ENCODE data around the gene MIEF1. TPM values are rescaled to one million over a fixed set of nuclear protein-coding genes. Genes with fewer than 3 reads are reported as not detected.

Gene MIEF1
- total RNA-seq, 2 donors from 2014 or later: 33.1 to 36.3 TPM

- intact Hi-C loops (cut with DNase I, micrococcal nuclease): loop anchor here (5.0 to 10.0 kb wide), 2 partner anchors 489 to 491 kb away; no protein-coding TSS in a partner anchor
- DNase-seq (no peak), ATAC-seq (no peak)
These were observed 33.9 kb downstream of the MIEF1 start for GRCh38 chr22:39535831-39536449.

GRCh38 chr22:39536711-39537110 lies 34.6 kb downstream of the MIEF1 start:
- DNase-seq (no peak), ATAC-seq (no peak)
- intact Hi-C loops (cut with DNase I, micrococcal nuclease): loop anchor here (5.0 to 10.0 kb wide), 2 partner anchors 488 to 491 kb away; no protein-coding TSS in a partner anchor

DNA sequence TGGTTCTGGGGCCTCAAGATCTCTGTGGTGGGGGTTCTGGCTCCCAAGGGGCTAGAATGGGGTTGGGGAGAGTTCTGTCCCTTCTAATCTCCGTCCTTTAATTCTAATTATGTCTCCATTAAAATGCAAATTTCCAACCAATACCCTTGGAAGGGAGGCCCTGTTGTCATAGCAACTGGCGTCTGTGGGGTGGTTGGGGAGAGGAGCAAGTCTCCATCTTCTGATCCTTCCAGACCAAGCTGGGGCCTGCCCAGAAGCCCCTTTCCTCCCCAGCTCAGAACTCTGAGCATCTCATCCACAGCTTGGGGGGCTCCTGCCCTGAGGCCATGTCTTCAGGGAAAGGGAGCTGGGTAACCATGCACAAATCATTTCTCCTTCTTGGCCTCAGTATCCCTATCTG lies 35.9 kb downstream of the MIEF1 start:
- no peak for ATAC-seq
- intact Hi-C loops (cut with DNase I, micrococcal nuclease): loop anchor here (5.0 to 10.0 kb wide), 2 partner anchors 487 to 489 kb away; no protein-coding TSS in a partner anchor

GRCh38 chr22:39543095-39543494 lies 41.0 kb downstream of the MIEF1 start:
- peak in 1 of 2 donors; percentile 28 for DNase-seq
- intact Hi-C loops (cut with DNase I, micrococcal nuclease): no loop called here
- peak; percentile 44 for ATAC-seq

More for the DNA sequence above, 35.9 kb downstream of the MIEF1 start:
- DNase-seq: no peak

DNA sequence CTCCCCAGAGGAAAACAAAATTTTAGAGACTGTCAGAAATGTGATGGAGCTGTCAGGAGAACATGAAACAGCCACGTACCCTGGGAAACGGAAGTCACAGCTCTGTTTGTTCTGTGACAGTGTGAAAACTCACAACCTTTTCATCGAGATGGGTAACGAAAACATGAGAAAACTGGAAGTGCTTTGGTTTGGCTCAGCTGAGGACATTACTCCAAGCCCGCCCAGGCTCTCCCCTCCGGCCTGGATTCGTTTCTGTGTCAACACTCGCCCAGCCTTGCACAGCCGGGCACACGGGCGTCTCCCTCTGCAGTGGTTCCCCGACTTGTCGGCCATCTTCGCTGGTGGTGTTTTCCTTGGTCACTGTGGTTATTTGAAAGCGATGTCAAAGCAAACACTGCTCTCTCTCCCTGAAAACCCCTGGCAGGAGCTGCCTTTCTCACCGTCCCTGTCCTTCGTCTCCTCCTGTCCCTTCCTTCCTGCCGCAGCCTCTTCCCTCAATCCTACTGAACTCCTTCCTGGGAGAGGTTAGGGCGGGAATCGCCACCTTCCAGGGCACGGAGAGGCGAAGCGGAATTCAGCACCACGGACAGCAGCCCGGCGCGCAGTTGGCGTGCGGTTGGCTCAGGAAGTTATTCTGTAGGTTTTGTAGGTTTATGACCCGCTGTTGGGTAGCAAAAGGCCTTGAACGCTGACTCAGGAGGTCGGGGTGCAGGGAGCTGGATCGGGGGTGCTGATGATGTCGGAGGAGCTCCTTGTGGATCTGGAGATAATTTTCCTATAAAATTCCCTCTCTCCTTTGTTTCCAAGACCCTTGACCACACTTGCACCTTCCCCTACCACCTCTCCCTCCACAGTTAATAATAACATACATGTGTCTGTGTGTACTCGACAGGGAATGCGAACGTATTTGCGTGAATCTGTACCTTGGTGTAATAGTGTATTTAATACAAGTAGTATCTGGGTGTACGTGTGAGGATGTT lies 43.6 kb downstream of the MIEF1 start:
- DNase-seq (peak in 1 of 2 donors; percentile 72), ATAC-seq (peak; percentile 78)
- intact Hi-C loops (cut with DNase I, micrococcal nuclease): no loop called here

GRCh38 chr22:39546889-39547586 lies 44.9 kb downstream of the MIEF1 start:
- ATAC-seq (no peak), DNase-seq (no peak)
- intact Hi-C loops (cut with DNase I, micrococcal nuclease): no loop called here

- ATAC-seq: no peak
These were observed 45.5 kb downstream of the MIEF1 start for GRCh38 chr22:39547587-39547947.

GRCh38 chr22:39553429-39553828 lies 51.3 kb downstream of the MIEF1 start:
- ATAC-seq (no peak), DNase-seq (no peak)
- intact Hi-C loops (cut with DNase I, micrococcal nuclease): no loop called here

More at GRCh38 chr22:39547587-39547947, 45.5 kb downstream of the MIEF1 start:
- intact Hi-C loops (cut with DNase I, micrococcal nuclease): no loop called here
- no peak for DNase-seq

- ATAC-seq (no peak), DNase-seq (no peak)
- intact Hi-C loops (cut with DNase I, micrococcal nuclease): no loop called here
These were observed 52.1 kb downstream of the MIEF1 start for GRCh38 chr22:39554151-39554550.

- intact Hi-C loops (cut with DNase I, micrococcal nuclease): no loop called here
These were observed 55.1 kb downstream of the MIEF1 start for GRCh38 chr22:39556970-39557841.

DNA sequence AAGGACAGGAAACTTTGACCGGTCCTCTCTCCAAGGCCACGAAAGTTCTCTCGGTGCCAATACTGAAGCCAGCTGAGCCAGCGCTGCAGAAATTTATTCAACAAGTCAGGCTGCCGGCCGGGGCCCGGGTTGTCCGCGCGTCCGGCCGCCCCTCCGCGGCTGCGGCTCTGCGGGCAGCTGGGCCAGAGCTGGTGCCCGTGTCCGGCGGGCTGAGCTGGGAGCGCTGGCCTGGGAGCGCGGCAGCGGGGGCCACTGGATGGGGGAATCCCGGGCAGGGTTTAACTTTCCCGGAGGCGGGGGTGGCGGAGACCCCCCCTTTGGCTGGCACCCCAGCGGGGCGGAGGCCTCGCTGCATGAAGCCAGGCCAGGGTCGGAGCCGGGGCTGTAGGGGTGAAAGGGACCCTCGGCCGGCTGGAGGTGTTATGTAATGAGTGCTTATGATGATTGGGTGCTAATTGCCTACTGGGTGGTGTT lies 56.2 kb downstream of the MIEF1 start:
- ATAC-seq (no peak), DNase-seq (no peak)
- intact Hi-C loops (cut with DNase I, micrococcal nuclease): no loop called here

More at GRCh38 chr22:39556970-39557841, 55.1 kb downstream of the MIEF1 start:
- peak; percentile 43 for ATAC-seq
- DNase-seq: peak in 1 of 2 donors; percentile 17

DNA sequence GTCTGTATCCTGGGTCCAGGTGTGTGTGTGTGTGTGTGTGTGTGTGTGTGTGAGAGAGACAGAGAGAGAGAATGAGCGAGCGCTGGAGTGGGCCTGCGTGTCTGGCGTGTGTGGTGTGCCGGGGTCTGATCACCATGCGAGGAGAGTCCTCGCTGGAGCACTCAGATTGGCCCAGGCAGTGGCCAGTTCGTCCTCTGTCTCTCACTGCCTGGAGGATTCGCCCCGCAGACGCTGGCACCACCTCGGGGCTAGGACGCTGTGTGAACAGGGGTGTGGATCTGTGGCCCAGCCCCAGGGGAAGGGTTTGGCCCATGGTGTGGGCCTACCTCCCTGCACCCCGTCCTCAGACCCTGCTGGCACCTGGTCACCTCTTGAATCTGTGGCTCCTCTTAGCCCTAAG lies 56.9 kb downstream of the MIEF1 start:
- intact Hi-C loops (cut with DNase I, micrococcal nuclease): no loop called here
- DNase-seq (no peak), ATAC-seq (no peak)

DNA sequence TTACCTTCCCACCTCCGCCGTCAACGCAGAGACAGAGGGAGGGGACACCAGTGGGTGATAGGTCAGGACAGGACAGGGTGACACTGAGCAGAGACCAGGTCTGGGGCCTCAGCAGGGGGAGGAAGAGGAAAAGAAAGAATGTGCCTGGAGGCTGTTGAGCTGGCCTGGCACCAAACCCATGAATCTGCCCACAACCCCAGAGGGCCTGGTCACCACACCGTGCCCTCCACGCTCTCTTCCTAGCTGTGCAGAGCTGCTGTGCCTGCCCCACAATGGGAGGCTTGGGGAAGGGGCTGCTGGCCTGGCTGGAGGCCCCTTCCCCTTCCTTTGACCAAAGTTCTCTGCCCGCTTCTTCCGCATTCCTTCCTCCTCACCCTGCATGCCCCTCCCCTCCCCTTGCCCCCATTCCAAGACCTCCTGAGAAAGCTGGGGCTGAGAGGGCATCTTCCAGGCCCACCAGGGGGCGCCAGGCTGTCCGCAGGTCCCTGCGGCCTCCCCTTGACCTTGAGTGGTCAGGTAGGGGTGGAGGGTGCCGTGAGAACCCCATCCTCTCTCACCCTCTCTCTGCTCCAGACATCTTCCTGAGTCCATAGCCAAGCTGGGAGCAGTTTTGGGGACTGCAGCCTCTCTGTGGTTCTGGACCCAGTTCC lies 57.5 kb downstream of the MIEF1 start:
- no peak for ATAC-seq
- DNase-seq: peak in 1 of 2 donors; percentile 18
- intact Hi-C loops (cut with DNase I, micrococcal nuclease): no loop called here

- no peak for DNase-seq
- intact Hi-C loops (cut with DNase I, micrococcal nuclease): no loop called here
- ATAC-seq: no peak
These were observed 58.0 kb downstream of the MIEF1 start for GRCh38 chr22:39560127-39560526.

- ATAC-seq (no peak), DNase-seq (no peak)
- intact Hi-C loops (cut with DNase I, micrococcal nuclease): no loop called here
These were observed 60.9 kb downstream of the MIEF1 start for GRCh38 chr22:39562839-39563489.

- ATAC-seq: no peak
- intact Hi-C loops (cut with DNase I, micrococcal nuclease): no loop called here
- no peak for DNase-seq
These were observed 61.7 kb downstream of the MIEF1 start for GRCh38 chr22:39563571-39564428.
